ENCODE data around the gene ARHGAP30. TPM values are rescaled to one million over a fixed set of nuclear protein-coding genes. Genes with fewer than 3 reads are reported as not detected.

ARHGAP30 gene
- total RNA-seq, 2 donors from 2014 or later, result 3.2 to 5.3 TPM

GRCh38 chr1:161091093-161091492, 21.4 kb upstream of the ARHGAP30 start:
- Histone ChIP-seq H3K27me3 (replicated peaks; ENCODE audit: insufficient read depth) (no peaks in the 10 kb centered on the region), H3K4me3 (no peak overlapping the region), H3K27ac (no peak overlapping the region), H3K4me1 (replicated peaks) (no peaks in the 10 kb centered on the region), H3K36me3 (no peaks in the 10 kb centered on the region), H3K9me3 (no peaks in the 10 kb centered on the region)
- no peak for TF ChIP-seq POLR2AphosphoS5 (IDR thresholded peaks at IDR 0.05)
- no peak for TF ChIP-seq CTCF (IDR thresholded peaks at IDR 0.05)
- TF ChIP-seq POLR2A (IDR thresholded peaks at IDR 0.05), result no peak
- intact Hi-C loops (cut with DNase I), result no loop called here
- 93% methylated on average over 5 of the region's 5 CpGs for WGBS
- DNase-seq (ENCODE audit: low spot score), result no peak

GRCh38 chr1:161090617-161091016, 20.9 kb upstream of the ARHGAP30 start:
- H3K9me3 ChIP-seq, result no peaks in the 10 kb centered on the region
- 61% methylated on average over 3 of the region's 3 CpGs for WGBS
- intact Hi-C loops (cut with DNase I), result no loop called here
- no peaks in the 10 kb centered on the region for H3K36me3 ChIP-seq
- H3K4me1 ChIP-seq (replicated peaks), result no peaks in the 10 kb centered on the region
- TF ChIP-seq CTCF (IDR thresholded peaks at IDR 0.05) (no peak), POLR2AphosphoS5 (IDR thresholded peaks at IDR 0.05) (no peak), POLR2A (IDR thresholded peaks at IDR 0.05) (no peak)
- no peak overlapping the region for H3K27ac ChIP-seq
- no peaks in the 10 kb centered on the region for H3K27me3 ChIP-seq (replicated peaks; ENCODE audit: insufficient read depth)
- no peak for DNase-seq (ENCODE audit: low spot score)
- no peak overlapping the region for H3K4me3 ChIP-seq

GRCh38 chr1:161089938-161090337, 20.2 kb upstream of the ARHGAP30 start:
- Histone ChIP-seq H3K27me3 (replicated peaks; ENCODE audit: insufficient read depth) (no peaks in the 10 kb centered on the region), H3K4me3 (no peak overlapping the region), H3K9me3 (no peaks in the 10 kb centered on the region), H3K4me1 (replicated peaks) (no peaks in the 10 kb centered on the region), H3K36me3 (no peaks in the 10 kb centered on the region), H3K27ac (peak overlapping the region; percentile 68 to 82)
- DNase-seq (ENCODE audit: low spot score), result no peak
- intact Hi-C loops (cut with DNase I), result no loop called here
- TF ChIP-seq POLR2AphosphoS5 (IDR thresholded peaks at IDR 0.05) (no peak), CTCF (IDR thresholded peaks at IDR 0.05) (no peak), POLR2A (IDR thresholded peaks at IDR 0.05) (no peak)
- 96% methylated on average over 5 of the region's 5 CpGs for WGBS

DNA sequence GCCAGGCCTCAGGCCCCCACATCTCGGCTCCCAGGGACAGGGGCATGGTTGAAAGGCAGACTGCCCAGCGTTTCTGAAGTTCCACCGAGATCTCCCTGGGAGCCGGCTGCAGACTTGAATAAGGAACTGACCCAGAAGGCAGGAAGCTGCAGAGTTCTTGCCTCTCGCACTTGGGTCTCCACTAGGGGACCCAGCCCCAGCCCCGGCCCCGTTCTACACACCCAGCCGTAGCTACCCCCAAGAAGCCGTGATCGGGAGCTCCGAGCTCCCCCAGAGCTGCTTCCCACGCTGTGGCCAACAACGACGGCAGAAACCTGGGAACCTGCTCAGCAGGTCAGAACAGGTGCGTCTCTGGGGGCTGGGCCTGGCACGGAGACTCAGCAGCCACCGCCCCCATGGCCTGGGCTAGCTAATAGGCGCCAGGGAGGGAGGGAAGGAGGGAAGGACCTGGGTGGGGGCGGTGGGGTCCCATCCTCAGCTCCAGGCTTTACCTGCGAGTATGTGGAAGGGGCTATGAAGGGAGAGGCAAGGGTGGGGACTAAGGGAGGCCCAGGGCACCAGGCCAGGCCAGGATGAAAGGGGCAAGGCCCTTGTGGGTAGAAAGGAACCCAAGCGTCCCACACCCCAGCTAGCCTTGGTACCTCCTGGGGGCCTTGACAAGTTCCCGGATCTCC, 19.7 kb upstream of the ARHGAP30 start, which contains the start of gene NECTIN4:
Gene NECTIN4, minus strand, starts transcription at position 308 of the 674 bp plus-strand sequence. Its CDS starts 262 bp downstream, at position 46.
- H3K27ac ChIP-seq, result peak within 1 kb of the TSS; percentile 68 to 82
- peak within 1 kb of the TSS; percentile 29 to 38 for H3K4me3 ChIP-seq
- TF ChIP-seq CTCF (IDR thresholded peaks at IDR 0.05) (no peak), POLR2AphosphoS5 (IDR thresholded peaks at IDR 0.05) (peak; percentile 79), POLR2A (IDR thresholded peaks at IDR 0.05) (peak; percentile 83)
- DNase-seq (ENCODE audit: low spot score), result peak; percentile 78
- H3K4me1 ChIP-seq (replicated peaks), result no peaks in the 10 kb centered on the region
- no peaks in the 10 kb centered on the region for H3K9me3 ChIP-seq
- H3K36me3 ChIP-seq, result no peaks in the 10 kb centered on the region
- intact Hi-C loops (cut with DNase I), result no loop called here
- no peaks in the 10 kb centered on the region for H3K27me3 ChIP-seq (replicated peaks; ENCODE audit: insufficient read depth)
- 39% methylated on average over 19 of the region's 22 CpGs for WGBS

DNA sequence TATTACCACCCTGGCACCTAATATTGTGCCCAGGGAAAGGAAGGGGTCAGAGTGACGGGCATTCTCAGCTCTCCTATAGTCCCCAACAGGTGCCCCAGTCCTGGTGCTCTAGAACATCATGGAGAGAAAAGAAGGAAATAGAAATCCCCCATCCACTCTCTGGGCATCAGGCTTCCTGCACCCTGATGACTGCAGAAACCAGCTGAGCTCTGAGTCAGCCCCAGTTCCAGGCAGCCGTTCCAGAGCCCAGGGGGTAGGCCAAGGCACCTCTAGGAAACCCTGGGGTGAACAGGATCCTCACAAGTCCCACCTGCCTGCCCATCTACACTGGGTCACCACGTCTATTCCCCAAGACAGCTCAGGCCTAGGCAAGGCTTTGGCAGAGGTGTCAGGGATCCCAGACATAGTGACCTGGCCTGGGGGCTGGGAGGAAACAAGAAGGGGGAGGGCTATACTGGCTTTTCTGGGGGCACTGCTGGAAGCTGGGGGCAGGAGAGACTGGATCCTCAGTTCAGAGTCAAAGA, 19.0 kb upstream of the ARHGAP30 start:
- no peaks in the 10 kb centered on the region for H3K9me3 ChIP-seq
- no peaks in the 10 kb centered on the region for H3K36me3 ChIP-seq
- DNase-seq (ENCODE audit: low spot score), result no peak
- no peaks in the 10 kb centered on the region for H3K27me3 ChIP-seq (replicated peaks; ENCODE audit: insufficient read depth)
- peak overlapping the region; percentile 68 to 82 for H3K27ac ChIP-seq
- 72% methylated on average over 3 of the region's 3 CpGs for WGBS
- peak overlapping the region; percentile 29 to 38 for H3K4me3 ChIP-seq
- intact Hi-C loops (cut with DNase I), result no loop called here
- TF ChIP-seq CTCF (IDR thresholded peaks at IDR 0.05), result no peak
- TF ChIP-seq POLR2A (IDR thresholded peaks at IDR 0.05), result no peak
- TF ChIP-seq POLR2AphosphoS5 (IDR thresholded peaks at IDR 0.05), result no peak
- peaks cover 3% of the 10 kb centered on the region for H3K4me1 ChIP-seq (replicated peaks)

Data from prostate gland (tissue), 2 donors.